ENCODE data around the gene C1orf232.

The C1orf232 gene

GRCh38 chr1:26142159-26142558, 26.6 kb downstream of the C1orf232 start:
- no peak for TF ChIP-seq CTCF (IDR thresholded peaks at IDR 0.05; ENCODE audit: insufficient read depth, missing control alignments)
- FAIRE-seq (no peak), DNase-seq (ENCODE audit: insufficient read length, low spot score) (no peak)

GRCh38 chr1:26138974-26139558, 29.7 kb downstream of the C1orf232 start:
- TF ChIP-seq CTCF (IDR thresholded peaks at IDR 0.05; ENCODE audit: insufficient read depth, missing control alignments) = no peak
- DNase-seq (ENCODE audit: insufficient read length, low spot score) = no peak
- FAIRE-seq = no peak

- TF ChIP-seq CTCF (IDR thresholded peaks at IDR 0.05; ENCODE audit: insufficient read depth, missing control alignments) = no peak
- FAIRE-seq (no peak), DNase-seq (ENCODE audit: insufficient read length, low spot score) (no peak)
Measured at GRCh38 chr1:26134466-26134865, 34.3 kb downstream of the C1orf232 start.

- no peak for DNase-seq (ENCODE audit: insufficient read length, low spot score)
- TF ChIP-seq CTCF (IDR thresholded peaks at IDR 0.05; ENCODE audit: insufficient read depth, missing control alignments) = no peak
- FAIRE-seq = no peak
Measured at GRCh38 chr1:26132834-26133167, 36.0 kb downstream of the C1orf232 start.

GRCh38 chr1:26132128-26132833, 36.5 kb downstream of the C1orf232 start:
- no peak for TF ChIP-seq CTCF (IDR thresholded peaks at IDR 0.05; ENCODE audit: insufficient read depth, missing control alignments)
- FAIRE-seq = no peak

GRCh38 chr1:26130695-26131094, 38.1 kb downstream of the C1orf232 start:
- no peak for TF ChIP-seq CTCF (IDR thresholded peaks at IDR 0.05; ENCODE audit: insufficient read depth, missing control alignments)
- FAIRE-seq (no peak), DNase-seq (ENCODE audit: insufficient read length, low spot score) (no peak)

More at GRCh38 chr1:26132128-26132833, 36.5 kb downstream of the C1orf232 start:
- no peak for DNase-seq (ENCODE audit: insufficient read length, low spot score)

- FAIRE-seq = no peak
- TF ChIP-seq CTCF (IDR thresholded peaks at IDR 0.05; ENCODE audit: insufficient read depth, missing control alignments) = no peak
- DNase-seq (ENCODE audit: insufficient read length, low spot score) = no peak
Measured at GRCh38 chr1:26129778-26130177, 39.0 kb downstream of the C1orf232 start.
